Stimulated activated CD8-positive, alpha-beta memory T cell treated with anti-CD3 and anti-CD28 coated beads, Interleukin-12 subunit alpha, Interleukin-12 subunit beta, amount 100 ng/mL, for 4 hours (primary cell): ENCODE data around the gene IL13RA1.
"Not testable (repeated sequence)": the region's sequence is repeated elsewhere in the genome, so short reads cannot be mapped to it uniquely, and the experiment has no call there.

Experiments used
- DNase-seq: peaks from one replicate; pipeline ENCODE4 v3.0.0-alpha.2; 2020; ENCODE audit warnings: low read depth

IL13RA1 gene

GRCh38 chrX:118729042-118729652 is 1.7 kb downstream of the IL13RA1 start:
- DNase-seq: no peak

- DNase-seq: no peak
Observed at GRCh38 chrX:118730500-118731247, 3.3 kb downstream of the IL13RA1 start.

- DNase-seq: not testable (repeated sequence)
Observed at GRCh38 chrX:118732551-118732950, 5.1 kb downstream of the IL13RA1 start.

- DNase-seq: no peak
Observed at GRCh38 chrX:118734909-118735308, 7.5 kb downstream of the IL13RA1 start.

- DNase-seq: no peak
Observed at GRCh38 chrX:118736394-118737010, 9.1 kb downstream of the IL13RA1 start.

- DNase-seq: no peak
Observed at GRCh38 chrX:118739577-118739976, 12.2 kb downstream of the IL13RA1 start.

- no peak for DNase-seq
Observed at GRCh38 chrX:118740276-118740889, 13.0 kb downstream of the IL13RA1 start.

GRCh38 chrX:118742176-118742575 is 14.8 kb downstream of the IL13RA1 start:
- no peak for DNase-seq

GRCh38 chrX:118745570-118745969 is 18.2 kb downstream of the IL13RA1 start:
- no peak for DNase-seq

- no peak for DNase-seq
Observed at GRCh38 chrX:118751950-118752783, 24.8 kb downstream of the IL13RA1 start.

GRCh38 chrX:118755633-118756032 is 28.2 kb downstream of the IL13RA1 start:
- no peak for DNase-seq

GRCh38 chrX:118756101-118756500 is 28.7 kb downstream of the IL13RA1 start:
- DNase-seq: no peak

GRCh38 chrX:118758511-118758910 is 31.1 kb downstream of the IL13RA1 start:
- no peak for DNase-seq

GRCh38 chrX:118760025-118760424 is 32.6 kb downstream of the IL13RA1 start:
- DNase-seq: no peak

- no peak for DNase-seq
Observed at GRCh38 chrX:118761939-118762707, 34.7 kb downstream of the IL13RA1 start.

- no peak for DNase-seq
Observed at GRCh38 chrX:118763489-118763888, 36.1 kb downstream of the IL13RA1 start.

- DNase-seq: no peak
Observed at GRCh38 chrX:118764122-118764521, 36.7 kb downstream of the IL13RA1 start.

GRCh38 chrX:118770133-118770760 is 42.8 kb downstream of the IL13RA1 start:
- DNase-seq: no peak

- DNase-seq: no peak
Observed at GRCh38 chrX:118772051-118772450, 44.6 kb downstream of the IL13RA1 start.

- no peak for DNase-seq
Observed at GRCh38 chrX:118773782-118774181, 46.4 kb downstream of the IL13RA1 start.

- DNase-seq: no peak
Observed at GRCh38 chrX:118779581-118779980, 52.2 kb downstream of the IL13RA1 start.
